Thyroid gland (tissue), 4 donors: ENCODE results near the gene BGN. TPM values are rescaled to one million over a fixed set of nuclear protein-coding genes. Genes with fewer than 3 reads are reported as not detected.

Experiments used
- DNase-seq, 2 donors: peaks; one replicate each; pipeline ENCODE4 v3.0.0-alpha.2; 2019
- H3K27ac ChIP-seq, 3 donors: fragments of 200-600 bp; sonication (generic); 1 replicate in 2 of 3; 2 replicates in 1 of 3; pipeline ENCODE4 v1.5.1; 2016 to 2019; ENCODE audit warnings: mild to moderate bottlenecking in 1 of 3, moderate library complexity in 1 of 3
- H3K27me3 ChIP-seq: fragments of 200-600 bp; sonication (generic); one replicate; pipeline ENCODE4 v1.5.1; 2019
- H3K36me3 ChIP-seq, 2 donors: fragments of 200-600 bp; sonication (generic); one replicate each; pipeline ENCODE4 v1.5.1; 2016 to 2019
- H3K4me1 ChIP-seq, 2 donors: fragments of 200-600 bp; sonication (generic); one replicate each; pipeline ENCODE4 v1.5.1; 2017 to 2019
- H3K4me3 ChIP-seq, 3 donors: fragments of 200-600 bp; sonication (generic); replicated peaks in 1 of 3; 1 replicate in 2 of 3; 2 replicates in 1 of 3; pipeline ENCODE4 v1.5.1; 2016; ENCODE audit warnings: mild to moderate bottlenecking in 1 of 3
- H3K9me3 ChIP-seq: fragments of 200-600 bp; sonication (generic); one replicate; pipeline ENCODE4 v1.5.1; 2017
- CTCF ChIP-seq, 6 experiments: fragments of 200-600 bp in 3 of 6; fragments of 450-650 bp in 3 of 6; sonication (generic) in 3 of 6; IDR thresholded peaks; one replicate each; pipeline ENCODE4 v1.5.1; 2016 to 2019; ENCODE audit warnings: antibody characterized with exemption in 6 of 6, mild to moderate bottlenecking in 2 of 6, inconsistent platforms in 1 of 6, moderate library complexity in 1 of 6
- POLR2A ChIP-seq, 2 donors: fragments of 450-650 bp; IDR thresholded peaks; one replicate each; pipeline ENCODE4 v1.6.1; 2017; ENCODE audit warnings: antibody characterized with exemption in 2 of 2, mild to moderate bottlenecking in 2 of 2, moderate library complexity in 1 of 2
- WGBS, 2 donors: methylation state at CpG; one replicate each; pipeline ENCODE4 v1.1.5; 2017; 5-methylcytosine and 5-hydroxymethylcytosine counted together
- intact Hi-C: fragments of 100-400 bp; cut with DNase I; formaldehyde crosslinking; loops from one replicate; pipeline ENCODE4 v1.15.1; 2023
- total RNA-seq, 4 donors: library from RNA; depleted of rRNA; stranded (reverse); fragments of >200 nt; gene quantifications; one replicate each; pipeline ENCODE4 v1.2.3, GENCODE V29; 2016

The BGN gene
- total RNA-seq, 4 donors from 2014 or later: 51.0 to 84.0 (median 68.6) TPM

GRCh38 chrX:153493085-153493484 is 1.7 kb upstream of the BGN start:
- H3K4me1 ChIP-seq: peaks cover 0 to 4% of the 10 kb centered on the region in 2 donors
- H3K36me3 ChIP-seq: no peaks in the 10 kb centered on the region
- no peak overlapping the region for H3K4me3 ChIP-seq
- H3K9me3 ChIP-seq: no peaks in the 10 kb centered on the region
- no peak for TF ChIP-seq CTCF (IDR thresholded peaks at IDR 0.05)
- no peak for TF ChIP-seq POLR2A (IDR thresholded peaks at IDR 0.05)
- DNase-seq: peak in 1 of 2 donors; percentile 44
- H3K27me3 ChIP-seq: no peaks in the 10 kb centered on the region
- 79 to 80% methylated on average over 9 to 11 of the region's 11 CpGs for WGBS, 2 donors
- H3K27ac ChIP-seq: no peak overlapping the region
- intact Hi-C loops: no loop called here

- TF ChIP-seq POLR2A (IDR thresholded peaks at IDR 0.05) (no peak), CTCF (IDR thresholded peaks at IDR 0.05) (no peak)
- H3K9me3 ChIP-seq: no peaks in the 10 kb centered on the region
- peaks cover 0 to 4% of the 10 kb centered on the region in 2 donors for H3K4me1 ChIP-seq
- no peak overlapping the region for H3K4me3 ChIP-seq
- no peaks in the 10 kb centered on the region for H3K27me3 ChIP-seq
- 65 to 89% methylated on average over 4 to 6 of the region's 12 CpGs for WGBS, 2 donors
- intact Hi-C loops: no loop called here
- H3K36me3 ChIP-seq: no peaks in the 10 kb centered on the region
- H3K27ac ChIP-seq: peak overlapping the region in 2 of 3 donors; percentile 38 to 45
- no peak for DNase-seq
These were observed 719 bp upstream of the BGN start for GRCh38 chrX:153494061-153494460.

GRCh38 chrX:153495362-153495751 is 577 bp downstream of the BGN start:
- Histone ChIP-seq H3K36me3 (no peaks in the 10 kb centered on the region), H3K27me3 (no peaks in the 10 kb centered on the region), H3K27ac (peak overlapping the region in 2 of 3 donors; percentile 38 to 45), H3K9me3 (no peaks in the 10 kb centered on the region), H3K4me1 (peaks cover 0 to 4% of the 10 kb centered on the region in 2 donors), H3K4me3 (peak overlapping the region in 1 of 3 donors; percentile 15)
- DNase-seq: peak; percentile 28 to 31
- WGBS, 2 donors: 8 to 36% methylated on average over 4 to 15 of the region's 17 CpGs
- TF ChIP-seq POLR2A (IDR thresholded peaks at IDR 0.05): no peak
- no peak for TF ChIP-seq CTCF (IDR thresholded peaks at IDR 0.05)
- intact Hi-C loops: no loop called here

- intact Hi-C loops: no loop called here
- peak overlapping the region in 1 of 3 donors; percentile 30 for H3K27ac ChIP-seq
- H3K4me1 ChIP-seq: peaks cover 0 to 4% of the 10 kb centered on the region in 2 donors
- H3K9me3 ChIP-seq: no peaks in the 10 kb centered on the region
- DNase-seq: no peak
- no peak overlapping the region for H3K4me3 ChIP-seq
- 80% methylated on average over 1 of the region's 18 CpGs; no CpG with 5 or more reads in 1 of the 2 donors for WGBS, 2 donors
- H3K36me3 ChIP-seq: no peaks in the 10 kb centered on the region
- TF ChIP-seq POLR2A (IDR thresholded peaks at IDR 0.05) (no peak), CTCF (IDR thresholded peaks at IDR 0.05) (no peak)
- no peaks in the 10 kb centered on the region for H3K27me3 ChIP-seq
These were observed 1.3 kb downstream of the BGN start for GRCh38 chrX:153495903-153496589.

- peaks cover 0 to 4% of the 10 kb centered on the region in 2 donors for H3K4me1 ChIP-seq
- peak overlapping the region in 1 of 3 donors; percentile 30 for H3K27ac ChIP-seq
- no peaks in the 10 kb centered on the region for H3K36me3 ChIP-seq
- no peaks in the 10 kb centered on the region for H3K9me3 ChIP-seq
- intact Hi-C loops: no loop called here
- H3K27me3 ChIP-seq: no peaks in the 10 kb centered on the region
- DNase-seq: no peak
- TF ChIP-seq CTCF (IDR thresholded peaks at IDR 0.05) (no peak), POLR2A (IDR thresholded peaks at IDR 0.05) (no peak)
- no peak overlapping the region for H3K4me3 ChIP-seq
- WGBS, 2 donors: 20 to 44% methylated on average over 2 to 3 of the region's 8 CpGs
These were observed 1.8 kb downstream of the BGN start for GRCh38 chrX:153496590-153496959.
